Hair follicular keratinocyte (primary cell): Measurements from ENCODE around the gene TMIGD1. TPM values are rescaled to one million over a fixed set of nuclear protein-coding genes. Genes with fewer than 3 reads are reported as not detected.

Experiments used
- total RNA-seq: library from RNA; depleted of rRNA; stranded (reverse); fragments of >200 nt; gene quantifications from 2 replicates; pipeline ENCODE4 v1.2.3, GENCODE V29; 2015

The TMIGD1 gene
- not detected in 2 replicates for total RNA-seq

GRCh38 chr17:30333503-30334360 is at the start of gene TMIGD1:
Gene TMIGD1 (minus strand): TSS chr17:30334057. CDS start chr17:30332133, 1,924 bp downstream.

GRCh38 chr17:30378825-30379302 is 45.0 kb upstream of the TMIGD1 start, which contains the start of gene CPD:
Gene CPD (plus strand): TSS chr17:30378927. CDS start chr17:30378981, 54 bp downstream.

GRCh38 chr17:30291543-30292285 is 42.1 kb downstream of the TMIGD1 start, which contains the start of gene BLMH:
Gene BLMH (minus strand): TSS chr17:30291944. CDS start chr17:30291819, 125 bp downstream.

Other genes with a start within 250 kb of the TMIGD1 start
- gene NSRP1, start 217.2 kb downstream of the TMIGD1 start, total RNA-seq = 4.2 and 5.2 TPM in 2 replicates
- not detected in 2 replicates for gene SLC6A4, start 98.4 kb downstream of the TMIGD1 start, total RNA-seq
- 5.2 and 7.0 TPM in 2 replicates for gene BLMH, start 42.1 kb downstream of the TMIGD1 start, total RNA-seq
- gene CPD, start 44.9 kb upstream of the TMIGD1 start, total RNA-seq = 55.3 and 151 TPM in 2 replicates
- gene GOSR1, start 143.4 kb upstream of the TMIGD1 start, total RNA-seq = 16.3 and 17.8 TPM in 2 replicates